IMR-90 (cell line): ENCODE results near the gene LIN37. TPM values are rescaled to one million over a fixed set of nuclear protein-coding genes. Genes with fewer than 3 reads are reported as not detected.

Experiments
- ATAC-seq: fragments of 200-7000 bp; cut with Tn5 transposase; 2 replicates; pipeline ENCODE4 v1.9.1; 2020; ENCODE audit warnings: low read depth, mild to moderate bottlenecking, moderate library complexity
- BruUV-seq: library from RNA; stranded (reverse); fragments of 400-500 nt; replicated peaks from 2 replicates; lab custom pipeline; 2021; lab: Mats Ljungman, UMichigan
- CTCF ChIA-PET: fragments of 300-600 bp; formaldehyde crosslinking; extraction: SDS; loops from one replicate; lab custom pipeline; 2021; ENCODE audit warnings: antibody characterized with exemption; lab: Yijun Ruan, JAX
- POLR2A ChIA-PET: fragments of 300-600 bp; sonication (Branson Sonifier 250); formaldehyde crosslinking; loops from one replicate; lab custom pipeline; 2022; ENCODE audit warnings: antibody characterized with exemption; ENCODE audit not compliant: unreplicated experiment; lab: Charles Lee
- DNase-seq: peaks from one replicate; pipeline ENCODE4 v3.0.0; 2013
- H2AFZ ChIP-seq: replicated peaks from 2 replicates; pipeline ENCODE3; 2013; ENCODE audit warnings: low read length, mild to moderate bottlenecking; ENCODE audit not compliant: poor library complexity
- H2AK5ac ChIP-seq: 2 replicates; pipeline ENCODE4 v1.6.1; 2013; ENCODE audit warnings: low read depth, low read length, inconsistent platforms
- H2AK9ac ChIP-seq: replicated peaks from 2 replicates; pipeline ENCODE3; 2013; ENCODE audit warnings: mild to moderate bottlenecking, low read depth, low read length, moderate library complexity; ENCODE audit not compliant: poor library complexity
- H2BK120ac ChIP-seq: 2 replicates; pipeline ENCODE4 v1.6.1; 2013; ENCODE audit warnings: low read depth, low read length, inconsistent platforms
- H2BK15ac ChIP-seq: 3 replicates; pipeline ENCODE4 v1.6.1; 2013; ENCODE audit warnings: low read depth, low read length, inconsistent platforms
- H2BK20ac ChIP-seq: 2 replicates; pipeline ENCODE4 v1.6.1; 2013; ENCODE audit warnings: low read depth, mild to moderate bottlenecking, inconsistent platforms, low read length, moderate library complexity
- H2BK5ac ChIP-seq: 2 replicates; pipeline ENCODE4 v1.6.1; 2013; ENCODE audit warnings: mild to moderate bottlenecking, low read depth, low read length, inconsistent platforms; ENCODE audit not compliant: poor library complexity, severe bottlenecking
- H3K14ac ChIP-seq: replicated peaks from 2 replicates; pipeline ENCODE4 v1.6.1; 2013; ENCODE audit warnings: low read depth, low read length, inconsistent platforms
- H3K18ac ChIP-seq: 2 replicates; pipeline ENCODE4 v1.6.1; 2013; ENCODE audit warnings: low read depth, low read length, control low read depth
- H3K23ac ChIP-seq: 2 replicates; pipeline ENCODE4 v1.6.1; 2013; ENCODE audit warnings: low read depth, low read length, inconsistent platforms
- H3K27ac ChIP-seq: 2 replicates; pipeline ENCODE4 v1.5.1; 2013; ENCODE audit warnings: mild to moderate bottlenecking, control low read depth, low read length; ENCODE audit not compliant: insufficient read depth
- H3K27me3 ChIP-seq: 2 replicates; pipeline ENCODE4 v1.6.1; 2013; ENCODE audit warnings: low read length; ENCODE audit not compliant: control insufficient read depth, insufficient read depth
- H3K36me3 ChIP-seq: 2 replicates; pipeline ENCODE4 v1.6.1; 2013; ENCODE audit warnings: low read length, mixed read lengths; ENCODE audit not compliant: control insufficient read depth, insufficient read depth
- H3K4ac ChIP-seq: 2 replicates; pipeline ENCODE4 v1.6.1; 2013; ENCODE audit warnings: low read depth, low read length, inconsistent platforms
- H3K4me1 ChIP-seq: 2 replicates; pipeline ENCODE4 v1.6.1; 2013; ENCODE audit warnings: low read length, mixed read lengths; ENCODE audit not compliant: control insufficient read depth, insufficient read depth
- H3K4me2 ChIP-seq: 2 replicates; pipeline ENCODE4 v1.6.1; 2013; ENCODE audit warnings: low read depth, mild to moderate bottlenecking, control low read depth, low read length, moderate library complexity
- H3K4me3 ChIP-seq: 2 replicates; pipeline ENCODE4 v1.5.1; 2013; ENCODE audit warnings: low read depth, mild to moderate bottlenecking, control low read depth, low read length, moderate library complexity; ENCODE audit not compliant: insufficient read depth
- H3K56ac ChIP-seq: 2 replicates; pipeline ENCODE4 v1.6.1; 2013; ENCODE audit warnings: low read length, inconsistent platforms; ENCODE audit not compliant: insufficient read depth; ENCODE audit errors: extremely low read depth
- H3K79me1 ChIP-seq, 2 experiments: 2 replicates each; pipeline ENCODE4 v1.6.1; 2013; ENCODE audit warnings: low read length in 2 of 2, inconsistent platforms in 1 of 2, low read depth in 1 of 2
- H3K9ac ChIP-seq: 2 replicates; pipeline ENCODE4 v1.6.1; 2013; ENCODE audit warnings: low read depth, low read length, control low read depth
- H3K9me1 ChIP-seq: 2 replicates; pipeline ENCODE4 v1.6.1; 2013; ENCODE audit warnings: low read length, inconsistent platforms; ENCODE audit not compliant: insufficient read depth
- H3K9me3 ChIP-seq: 2 replicates; pipeline ENCODE4 v1.6.1; 2013; ENCODE audit warnings: low read length; ENCODE audit not compliant: control insufficient read depth, insufficient read depth
- H4K20me1 ChIP-seq: 2 replicates; pipeline ENCODE4 v1.6.1; 2013; ENCODE audit warnings: low read length, inconsistent platforms; ENCODE audit not compliant: insufficient read depth
- H4K5ac ChIP-seq: 2 replicates; pipeline ENCODE4 v1.6.1; 2013; ENCODE audit warnings: mild to moderate bottlenecking, low read depth, low read length, control low read depth
- H4K8ac ChIP-seq, 2 experiments: 2 replicates each; pipeline ENCODE4 v1.6.1; 2013; ENCODE audit warnings: low read depth in 2 of 2, low read length in 2 of 2, control low read depth in 1 of 2, inconsistent platforms in 1 of 2
- H4K91ac ChIP-seq: 2 replicates; pipeline ENCODE4 v1.6.1; 2013; ENCODE audit warnings: low read depth, low read length, inconsistent platforms; ENCODE audit not compliant: insufficient read depth
- BHLHE40 ChIP-seq: fragments of 150-350 bp; IDR thresholded peaks from 2 replicates; pipeline ENCODE4 v1.6.1; 2016; ENCODE audit warnings: mild to moderate bottlenecking, low read depth, low read length
- CEBPB ChIP-seq: IDR thresholded peaks from 2 replicates; pipeline ENCODE4 v1.6.1; 2012; ENCODE audit warnings: low read depth, low read length, improper control_type of control experiment
- FOS ChIP-seq: fragments of 150-350 bp; IDR thresholded peaks from 2 replicates; pipeline ENCODE4 v1.6.1; 2016; ENCODE audit warnings: low read depth, low read length
- RAD21 ChIP-seq: IDR thresholded peaks from 2 replicates; pipeline ENCODE4 v1.6.1; 2012; ENCODE audit warnings: low read length, improper control_type of control experiment
- WGBS, 2 experiments: methylation state at CpG; one replicate each; pipeline versions ENCODE4 v1.1.5 to v1.1.7; 2013; ENCODE audit warnings: missing lambda C conversion rate in 2 of 2; ENCODE audit not compliant: insufficient read length in 1 of 2; ENCODE audit errors: extremely low coverage in 2 of 2; 5-methylcytosine and 5-hydroxymethylcytosine counted together
- dilution Hi-C: fragments of 300-500 bp; cut with HindIII; formaldehyde crosslinking; loops from one replicate; pipeline ENCODE4 v1.14.3; 2018; ENCODE audit warnings: low sequenced_read_pairs; ENCODE audit not compliant: unreplicated experiment
- in situ Hi-C: fragments of 300-500 bp; cut with MboI; formaldehyde crosslinking; loops from 3 replicates; pipeline ENCODE4 v1.14.3; 2019; ENCODE audit warnings: low sequenced_read_pairs, inconsistent platforms, mixed read lengths
- intact Hi-C: fragments of 100-400 bp; cut with micrococcal nuclease; formaldehyde crosslinking; loops from 2 replicates; pipeline ENCODE4 v1.10.0; 2022
- polyA plus RNA-seq, 3 experiments: library from polyadenylated mRNA; depleted of rRNA; stranded (reverse); fragments of >200 nt; gene quantifications; 2 replicates each; pipeline ENCODE4 v1.2.3, GENCODE V29; 2012; ENCODE audit warnings: low replicate concordance in 1 of 3
- total RNA-seq: library from RNA; depleted of rRNA; stranded (reverse); fragments of >200 nt; gene quantifications from 2 replicates; pipeline ENCODE4 v1.2.3, GENCODE V29; 2012

The LIN37 gene
- total and polyA plus RNA-seq, 2 of the 4 experiments (the other 2 are of a cell fraction) = 12.7 to 23.1 TPM

DNA sequence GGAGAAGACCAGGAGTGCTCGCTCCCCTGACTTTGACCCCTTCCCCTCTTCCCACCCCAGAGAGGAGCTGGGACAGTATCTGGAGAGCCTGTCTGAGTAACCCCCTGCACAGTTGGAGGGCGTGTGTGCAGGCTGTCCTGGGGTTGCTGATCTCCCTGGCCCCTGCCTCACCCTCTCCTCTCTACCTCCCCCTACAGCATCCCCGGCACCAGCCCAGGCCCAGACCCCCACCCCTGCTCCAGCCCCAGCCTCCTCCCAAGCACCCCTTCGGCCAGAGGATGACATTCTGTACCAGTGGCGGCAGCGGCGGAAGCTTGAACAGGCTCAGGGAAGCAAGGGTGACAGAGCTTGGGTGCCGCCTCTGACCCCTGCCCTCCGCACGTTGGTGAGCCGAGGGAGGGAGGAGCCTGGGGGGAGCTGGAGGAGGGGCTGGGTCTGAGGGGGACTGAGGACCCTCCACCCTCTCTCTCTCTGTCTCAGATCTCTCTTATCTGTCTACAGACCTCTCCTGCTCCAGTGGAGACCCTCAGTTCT is 18.3 kb downstream of the LIN37 start:
- TF ChIP-seq BHLHE40 (no peak), FOS (no peak), RAD21 (no peak), CEBPB (no peak)
- no TSS peak for BruUV-seq
- Histone ChIP-seq H4K91ac (no peak overlapping the region), H2BK20ac (no peak overlapping the region), H2AK5ac (no peak overlapping the region), H3K36me3 (peaks cover 24% of the 10 kb centered on the region), H3K56ac (no peak overlapping the region), H4K5ac (no peak overlapping the region), H3K4me2 (no peak overlapping the region), H2AK9ac (no peak overlapping the region), H3K4ac (no peak overlapping the region), H3K9me1 (no peaks in the 10 kb centered on the region), H3K14ac (no peak overlapping the region), H3K23ac (no peak overlapping the region), H3K4me1 (no peaks in the 10 kb centered on the region), H3K27ac (no peak overlapping the region), H3K4me3 (no peak overlapping the region), H2BK15ac (no peak overlapping the region), H3K79me1 (no peaks in the 10 kb centered on the region), H3K18ac (no peak overlapping the region), H4K20me1 (no peaks in the 10 kb centered on the region), H2BK5ac (no peak overlapping the region), H2AFZ (no peak overlapping the region), H3K9ac (no peak overlapping the region), H3K27me3 (no peaks in the 10 kb centered on the region), H4K8ac (no peak overlapping the region), H2BK120ac (no peak overlapping the region), H3K9me3 (no peaks in the 10 kb centered on the region)
- ChIA-PET CTCF (no interaction called here), POLR2A (no interaction called here)
- ATAC-seq (no peak), DNase-seq (no peak)
- dilution Hi-C loops (no loop called here), in situ Hi-C loops (no loop called here), intact Hi-C loops (no loop called here)
- no CpG with 5 or more reads among the region's 11 CpGs for WGBS, 2 experiments
